ENCODE data around the gene KCNJ2. TPM values are rescaled to one million over a fixed set of nuclear protein-coding genes. Genes with fewer than 3 reads are reported as not detected.

KCNJ2 gene
- total and polyA plus RNA-seq, 10 of the 15 experiments (the other 5 are each of a cell fraction or from before 2014, with no cell fraction given): 1.6 to 10.1 (median 3.2) TPM

DNA sequence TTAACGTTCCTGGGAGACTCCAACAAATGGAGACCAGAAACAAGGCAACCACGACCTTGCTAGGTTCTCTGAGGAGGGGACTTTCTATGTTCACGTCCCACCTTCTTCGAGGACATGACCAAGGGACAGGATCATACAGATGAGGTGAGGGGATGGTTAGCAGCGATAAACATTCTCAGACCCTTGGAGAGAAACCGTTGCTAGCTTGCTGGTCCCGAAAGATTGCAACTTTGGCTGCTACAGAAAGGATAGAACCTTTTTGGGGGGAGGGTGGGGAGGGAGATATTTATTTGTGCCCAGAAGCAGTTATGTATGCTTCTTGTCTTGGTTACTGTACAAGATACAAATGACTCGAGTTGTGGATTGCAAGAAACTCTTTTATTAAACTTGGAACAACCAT, 35.3 kb upstream of the KCNJ2 start:
- BruUV-seq (replicated peaks): no TSS peak
- H3K4me2 ChIP-seq (ENCODE audit: control insufficient read depth, insufficient read depth): no peak overlapping the region
- POLR2A ChIA-PET: no interaction called here
- TF ChIP-seq TARDBP (IDR thresholded peaks at IDR 0.05; ENCODE audit: borderline replicate concordance) (no peak), CBX3 (IDR thresholded peaks at IDR 0.05; ENCODE audit: borderline replicate concordance, low read depth) (no peak), TCF12 (IDR thresholded peaks at IDR 0.05; ENCODE audit: low read depth, low read length) (no peak), CHD2 (IDR thresholded peaks at IDR 0.05; ENCODE audit: borderline replicate concordance, low read depth, low read length) (no peak), LARP7 (IDR thresholded peaks at IDR 0.05) (no peak), IRF4 (IDR thresholded peaks at IDR 0.05; ENCODE audit: low read depth, low read length) (no peak), NFYB (IDR thresholded peaks at IDR 0.05; ENCODE audit: insufficient read depth, low read depth, low read length) (no peak), KLF5 (IDR thresholded peaks at IDR 0.05; ENCODE audit: partially characterized antibody) (no peak), HDAC6 (IDR thresholded peaks at IDR 0.05; ENCODE audit: unreplicated experiment) (no peak), NR2F1 (conservative IDR thresholded peaks at IDR 0.05) (no peak)
- RAD21 ChIA-PET (ENCODE audit: unreplicated experiment): interaction anchor here (0.8 kb wide), 1 partner anchor 432 kb away, joined by 3 read pairs; no protein-coding TSS in a partner anchor
- DNase-seq (ENCODE audit: low read depth, low spot score) (no peak), ATAC-seq (no peak), FAIRE-seq (no peak)
- no peaks in the 10 kb centered on the region for H3K36me3 ChIP-seq (ENCODE audit: control insufficient read depth in 2 of 2, insufficient read depth in 2 of 2, low read length in 1 of 2)
- no peak overlapping the region for H3K4me3 ChIP-seq
- in situ Hi-C loops (cut with MboI) (no loop called here), intact Hi-C loops (cut with micrococcal nuclease; ENCODE audit: unreplicated experiment) (no loop called here)
- H3K9me3 ChIP-seq (replicated peaks; ENCODE audit: control insufficient read depth, insufficient read depth, low read length): no peaks in the 10 kb centered on the region; the same call in 2 of the 3 replicates
- 63% methylated on average over 8 of the region's 8 CpGs for WGBS (ENCODE audit: insufficient coverage, insufficient replicate concordance, low lambda C conversion rate, missing lambda C conversion rate)
- no peak overlapping the region for H3K27ac ChIP-seq (ENCODE audit: control insufficient read depth, insufficient read depth)
- H4K20me1 ChIP-seq (ENCODE audit: control insufficient read depth, insufficient read depth): no peaks in the 10 kb centered on the region
- CTCF ChIA-PET: interaction anchor here (1.8 kb wide), 1 partner anchor 11 kb away, joined by 6 read pairs; no protein-coding TSS in a partner anchor
- SMC1A ChIA-PET (ENCODE audit: uncharacterized antibody, unreplicated experiment): interaction anchor here (1.0 kb wide), 1 partner anchor 418 kb away, joined by 4 read pairs; no protein-coding TSS in a partner anchor
- no peaks in the 10 kb centered on the region for H3K79me2 ChIP-seq (ENCODE audit: control insufficient read depth, insufficient read depth, low read length)
- H2AFZ ChIP-seq (ENCODE audit: control insufficient read depth, low read depth, low read length): no peak overlapping the region
- H3K4me1 ChIP-seq (ENCODE audit: control insufficient read depth, insufficient read depth, low read length): peaks cover 18% of the 10 kb centered on the region
- no peaks in the 10 kb centered on the region; a peak in 1 of 4 replicates for H3K27me3 ChIP-seq (replicated peaks in 1 of 2; ENCODE audit: control insufficient read depth in 2 of 2, insufficient read depth in 2 of 2, low read length in 1 of 2)
- no peak overlapping the region for H3K9ac ChIP-seq (ENCODE audit: control insufficient read depth, insufficient read depth, low read length)
